ENCODE measurements around the gene PLXNB1. TPM values are rescaled to one million over a fixed set of nuclear protein-coding genes. Genes with fewer than 3 reads are reported as not detected.

PLXNB1 gene
- total RNA-seq, 1 donor from 2014 or later = 115 TPM

DNA sequence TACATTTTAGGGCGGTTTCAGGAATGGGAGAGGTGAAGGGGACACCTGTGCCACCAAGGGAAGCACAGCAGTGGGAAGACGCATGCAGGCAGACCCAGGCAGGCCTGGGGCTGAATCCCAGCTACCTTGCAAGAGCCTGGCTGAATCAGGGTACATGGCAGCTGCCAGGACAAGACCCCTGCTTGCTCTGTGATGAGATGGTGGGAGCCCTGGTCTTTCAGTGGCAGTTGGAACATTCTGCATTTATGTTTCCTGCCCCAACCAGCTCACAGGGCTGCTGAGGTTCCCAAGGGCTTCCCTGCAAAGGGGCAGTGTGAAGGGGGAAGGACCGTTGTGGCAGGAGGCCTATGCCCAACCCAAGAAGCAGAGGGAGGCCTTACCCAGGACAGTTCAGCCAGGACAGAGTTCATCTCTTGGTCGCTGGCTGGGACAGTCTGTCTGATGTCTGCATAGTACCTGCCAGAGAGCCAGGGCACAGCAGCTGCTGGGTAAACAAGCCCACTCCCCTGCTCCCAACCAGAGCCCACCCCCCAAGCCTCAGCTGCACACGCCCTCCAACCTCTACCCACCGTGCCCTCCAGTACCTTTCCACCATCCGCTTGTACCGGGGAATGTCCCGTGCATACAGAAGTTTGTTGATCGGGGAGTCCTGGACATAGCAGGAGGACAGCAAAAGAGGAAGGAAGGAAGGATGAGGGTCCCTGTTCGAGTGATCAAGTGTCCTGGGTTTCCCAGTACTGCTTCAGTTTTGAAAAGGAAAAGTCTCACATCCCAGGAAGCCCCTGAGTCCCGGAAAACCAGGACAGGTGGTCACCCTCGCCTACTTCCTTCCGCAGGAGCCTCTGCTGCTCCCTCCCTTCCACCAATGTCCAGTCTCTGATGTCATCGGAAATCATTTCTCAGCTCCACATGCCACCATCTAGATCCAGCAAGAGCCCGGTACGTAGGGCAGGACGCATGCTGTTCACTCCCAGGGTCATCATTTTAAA is 23.1 kb downstream of the PLXNB1 start:
- no peak overlapping the region for H3K27ac Mint-ChIP-seq (ENCODE audit: unreplicated experiment)
- H3K27me3 Mint-ChIP-seq (ENCODE audit: low read depth) = no peaks in the 10 kb centered on the region
- DNase-seq (ENCODE audit: low spot score) = peak; percentile 51
- peaks cover 46% of the 10 kb centered on the region for H3K36me3 Mint-ChIP-seq (ENCODE audit: low read depth)
- H3K4me3 Mint-ChIP-seq (ENCODE audit: unreplicated experiment) = no peak overlapping the region
- peaks cover 15% of the 10 kb centered on the region for H3K4me1 Mint-ChIP-seq (ENCODE audit: low read depth)
- TF ChIP-seq, protein P1, sequence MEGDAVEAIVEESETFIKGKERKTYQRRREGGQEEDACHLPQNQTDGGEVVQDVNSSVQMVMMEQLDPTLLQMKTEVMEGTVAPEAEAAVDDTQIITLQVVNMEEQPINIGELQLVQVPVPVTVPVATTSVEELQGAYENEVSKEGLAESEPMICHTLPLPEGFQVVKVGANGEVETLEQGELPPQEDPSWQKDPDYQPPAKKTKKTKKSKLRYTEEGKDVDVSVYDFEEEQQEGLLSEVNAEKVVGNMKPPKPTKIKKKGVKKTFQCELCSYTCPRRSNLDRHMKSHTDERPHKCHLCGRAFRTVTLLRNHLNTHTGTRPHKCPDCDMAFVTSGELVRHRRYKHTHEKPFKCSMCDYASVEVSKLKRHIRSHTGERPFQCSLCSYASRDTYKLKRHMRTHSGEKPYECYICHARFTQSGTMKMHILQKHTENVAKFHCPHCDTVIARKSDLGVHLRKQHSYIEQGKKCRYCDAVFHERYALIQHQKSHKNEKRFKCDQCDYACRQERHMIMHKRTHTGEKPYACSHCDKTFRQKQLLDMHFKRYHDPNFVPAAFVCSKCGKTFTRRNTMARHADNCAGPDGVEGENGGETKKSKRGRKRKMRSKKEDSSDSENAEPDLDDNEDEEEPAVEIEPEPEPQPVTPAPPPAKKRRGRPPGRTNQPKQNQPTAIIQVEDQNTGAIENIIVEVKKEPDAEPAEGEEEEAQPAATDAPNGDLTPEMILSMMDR (IDR thresholded peaks at IDR 0.05) = no peak
- H3K9me3 Mint-ChIP-seq (ENCODE audit: low read depth) = no peaks in the 10 kb centered on the region

DNA sequence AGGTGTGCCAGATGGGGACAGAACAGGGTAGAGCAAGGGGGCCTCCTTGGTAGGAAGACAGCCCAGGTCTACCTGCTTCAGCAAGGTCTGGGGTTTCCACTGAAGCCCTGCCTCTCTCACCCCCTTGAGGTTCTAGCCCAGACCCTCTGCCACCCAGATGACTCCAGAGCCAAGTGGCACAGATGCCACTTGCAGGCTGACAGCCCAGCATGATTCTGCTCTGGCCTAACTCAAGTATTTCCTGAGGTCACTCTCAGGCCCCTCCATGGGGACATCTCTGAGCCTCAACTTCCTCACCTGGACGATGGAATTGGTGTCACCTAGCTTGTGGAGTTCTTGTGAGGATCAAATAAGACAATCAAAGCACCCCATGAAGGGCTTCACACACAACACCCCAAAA is 23.9 kb downstream of the PLXNB1 start:
- H3K9me3 Mint-ChIP-seq (ENCODE audit: low read depth) = no peaks in the 10 kb centered on the region
- TF ChIP-seq, protein P1 (IDR thresholded peaks at IDR 0.05) = no peak
- H3K4me3 Mint-ChIP-seq (ENCODE audit: unreplicated experiment) = no peak overlapping the region
- H3K27ac Mint-ChIP-seq (ENCODE audit: unreplicated experiment) = no peak overlapping the region
- peaks cover 23% of the 10 kb centered on the region for H3K4me1 Mint-ChIP-seq (ENCODE audit: low read depth)
- H3K27me3 Mint-ChIP-seq (ENCODE audit: low read depth) = no peaks in the 10 kb centered on the region
- H3K36me3 Mint-ChIP-seq (ENCODE audit: low read depth) = peaks cover 41% of the 10 kb centered on the region
- no peak for DNase-seq (ENCODE audit: low spot score)

DNA sequence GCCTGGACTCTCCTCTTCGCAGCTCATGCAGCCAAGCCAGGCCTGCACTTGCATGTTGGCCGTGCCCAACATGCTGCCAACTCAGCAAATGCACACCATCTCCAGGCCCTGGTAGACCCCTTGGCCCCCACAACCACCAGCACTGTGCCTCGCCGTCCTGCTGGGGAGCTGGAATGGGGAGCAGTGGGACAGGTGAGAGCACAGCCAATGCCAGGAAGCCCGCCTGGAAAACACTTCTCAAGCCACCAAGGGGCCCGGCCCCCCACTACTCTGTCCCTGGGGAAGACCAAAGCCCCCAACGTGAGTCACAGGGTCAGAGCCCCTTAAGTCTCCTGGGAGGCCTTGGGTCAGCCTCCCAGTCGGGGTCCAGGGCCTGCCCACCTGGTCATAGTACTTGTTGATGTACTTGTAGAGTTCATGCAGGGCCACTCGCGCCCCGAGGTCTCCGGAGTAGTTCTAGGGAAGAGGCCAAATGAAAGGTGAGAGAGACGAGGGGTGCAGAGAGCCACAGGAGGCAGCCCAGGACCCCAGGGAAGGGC is 24.5 kb downstream of the PLXNB1 start:
- Mint-ChIP-seq H3K9me3 (ENCODE audit: low read depth) (no peaks in the 10 kb centered on the region), H3K4me1 (ENCODE audit: low read depth) (peaks cover 27% of the 10 kb centered on the region), H3K36me3 (ENCODE audit: low read depth) (peaks cover 41% of the 10 kb centered on the region), H3K27ac (ENCODE audit: unreplicated experiment) (no peak overlapping the region), H3K27me3 (ENCODE audit: low read depth) (no peaks in the 10 kb centered on the region), H3K4me3 (ENCODE audit: unreplicated experiment) (no peak overlapping the region)
- TF ChIP-seq, protein P1 (IDR thresholded peaks at IDR 0.05) = no peak
- DNase-seq (ENCODE audit: low spot score) = no peak

DNA sequence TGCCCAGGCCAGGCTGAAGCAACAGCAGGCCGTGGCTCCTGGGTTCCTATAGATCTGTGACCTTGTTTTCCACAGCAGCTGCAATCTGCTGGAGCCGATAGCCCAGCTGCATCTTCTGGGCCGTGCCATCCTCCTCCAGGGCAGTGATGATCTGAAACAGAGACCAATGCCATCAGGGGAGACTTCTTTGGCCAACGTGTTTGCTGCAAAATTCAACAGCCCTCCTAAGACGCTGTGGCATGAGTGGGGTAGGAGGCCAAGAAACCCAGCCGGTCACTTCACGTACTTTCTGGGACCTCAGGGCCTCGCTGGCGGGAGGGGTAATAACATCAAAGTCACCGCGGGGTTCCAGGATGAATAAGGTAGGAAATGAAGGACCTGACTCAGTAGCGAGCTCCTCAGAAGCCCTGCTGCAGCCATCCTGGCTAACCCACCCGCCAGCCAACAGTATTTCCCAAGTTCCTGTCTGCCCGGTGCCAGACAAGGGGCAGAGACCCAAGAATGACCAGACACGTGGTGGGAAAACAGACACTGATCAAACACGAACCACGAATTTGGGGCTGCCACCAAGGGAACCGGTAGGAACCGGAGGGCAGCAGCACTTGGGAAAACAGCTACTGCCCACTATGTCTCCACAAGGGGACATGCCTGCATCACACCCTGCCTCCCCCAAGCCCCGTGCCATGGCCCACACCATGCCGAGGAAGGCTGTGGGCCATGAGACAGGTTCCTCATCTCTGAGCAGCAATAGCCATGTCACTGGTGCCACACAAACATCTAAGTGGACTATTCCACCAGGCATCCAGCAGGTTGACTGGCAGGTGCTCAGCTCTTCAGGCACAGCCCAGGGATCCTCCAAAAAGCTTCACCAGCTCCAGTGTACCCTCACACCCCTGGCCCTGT is 25.2 kb downstream of the PLXNB1 start:
- no peaks in the 10 kb centered on the region for H3K27me3 Mint-ChIP-seq (ENCODE audit: low read depth)
- no peak overlapping the region for H3K4me3 Mint-ChIP-seq (ENCODE audit: unreplicated experiment)
- H3K36me3 Mint-ChIP-seq (ENCODE audit: low read depth) = peaks cover 37% of the 10 kb centered on the region
- no peak for DNase-seq (ENCODE audit: low spot score)
- H3K4me1 Mint-ChIP-seq (ENCODE audit: low read depth) = peaks cover 27% of the 10 kb centered on the region
- TF ChIP-seq, protein P1 (IDR thresholded peaks at IDR 0.05) = no peak
- H3K27ac Mint-ChIP-seq (ENCODE audit: unreplicated experiment) = no peak overlapping the region
- no peaks in the 10 kb centered on the region for H3K9me3 Mint-ChIP-seq (ENCODE audit: low read depth)
